HEK293 (cell line): ENCODE results near the gene JAGN1.

ENCODE experiments used
- CTCF ChIA-PET: fragments of 350-600 bp; formaldehyde crosslinking; extraction: SDS; loops from one replicate; lab custom pipeline; 2021; ENCODE audit warnings: antibody characterized with exemption; lab: Yijun Ruan, JAX
- POLR2A ChIA-PET: fragments of 300-600 bp; formaldehyde crosslinking; extraction: SDS; loops from one replicate; lab custom pipeline; 2020; ENCODE audit warnings: antibody characterized with exemption, inconsistent platforms; lab: Yijun Ruan, JAX
- H3K27ac ChIP-seq: fragments of 200-500 bp; sonication (Bioruptor generic); 2 replicates; pipeline ENCODE4 v1.5.1; 2014; ENCODE audit warnings: low read depth, low read length, control low read depth, inconsistent platforms; ENCODE audit errors: extremely low read depth
- H3K36me3 ChIP-seq, 2 experiments: fragments of 200-500 bp in 1 of 2; sonication (Bioruptor generic) in 1 of 2; 1 replicate in 1 of 2; 2 replicates in 1 of 2; pipeline ENCODE4 v1.5.1; 2014 to 2017; ENCODE audit warnings: inconsistent platforms in 2 of 2, low read length in 2 of 2; ENCODE audit not compliant: control insufficient read depth in 2 of 2, insufficient read depth in 1 of 2
- H3K4me1 ChIP-seq: fragments of 200-500 bp; sonication (Bioruptor generic); 2 replicates; pipeline ENCODE4 v1.5.1; 2014; ENCODE audit warnings: mild to moderate bottlenecking, low read length, inconsistent platforms; ENCODE audit not compliant: control insufficient read depth, insufficient read depth
- H3K4me3 ChIP-seq: 2 replicates; pipeline ENCODE4 v1.5.1; 2011; ENCODE audit warnings: low read depth, mild to moderate bottlenecking, control low read depth, low read length, moderate library complexity
- H3K9me3 ChIP-seq: fragments of 200-500 bp; sonication (Bioruptor generic); 2 replicates; pipeline ENCODE4 v1.5.1; 2014; ENCODE audit warnings: low read depth, low read length, inconsistent platforms; ENCODE audit not compliant: control insufficient read depth, insufficient read depth
- BCL11B ChIP-seq: fragments of 450-650 bp; formaldehyde crosslinking; IDR thresholded peaks from 2 replicates; pipeline ENCODE4 v1.5.1; 2016; ENCODE audit warnings: low read depth, missing biosample characterization, missing genetic modification characterization
- EGR2 ChIP-seq: fragments of 450-650 bp; formaldehyde crosslinking; IDR thresholded peaks from 2 replicates; pipeline ENCODE4 v1.5.1; 2016; ENCODE audit warnings: low read depth, missing biosample characterization, missing genetic modification characterization
- INSM2 ChIP-seq: fragments of 450-650 bp; formaldehyde crosslinking; IDR thresholded peaks from 2 replicates; pipeline ENCODE4 v1.5.1; 2016; ENCODE audit warnings: missing biosample characterization, missing genetic modification characterization
- KLF8 ChIP-seq: fragments of 450-650 bp; formaldehyde crosslinking; IDR thresholded peaks from 2 replicates; pipeline ENCODE4 v1.5.1; 2016; ENCODE audit warnings: missing biosample characterization, missing genetic modification characterization
- PRDM4 ChIP-seq: fragments of 450-650 bp; formaldehyde crosslinking; IDR thresholded peaks from 2 replicates; pipeline ENCODE4 v1.5.1; 2017; ENCODE audit warnings: missing biosample characterization, missing genetic modification characterization
- SCRT2 ChIP-seq: fragments of 450-650 bp; formaldehyde crosslinking; IDR thresholded peaks from 2 replicates; pipeline ENCODE4 v1.5.1; 2016; ENCODE audit warnings: missing biosample characterization, missing genetic modification characterization
- SP7 ChIP-seq: fragments of 450-650 bp; formaldehyde crosslinking; IDR thresholded peaks from 2 replicates; pipeline ENCODE4 v1.5.1; 2016; ENCODE audit warnings: missing biosample characterization, missing genetic modification characterization
- ZBTB1 ChIP-seq: fragments of 450-650 bp; formaldehyde crosslinking; IDR thresholded peaks from 2 replicates; pipeline ENCODE4 v1.5.1; 2016; ENCODE audit warnings: missing biosample characterization, missing genetic modification characterization
- ZBTB10 ChIP-seq: fragments of 450-650 bp; formaldehyde crosslinking; IDR thresholded peaks from 2 replicates; pipeline ENCODE4 v1.5.1; 2016; ENCODE audit warnings: missing biosample characterization, missing genetic modification characterization
- ZBTB17 ChIP-seq: fragments of 450-650 bp; formaldehyde crosslinking; IDR thresholded peaks from 2 replicates; pipeline ENCODE4 v1.5.1; 2016; ENCODE audit warnings: missing biosample characterization, missing genetic modification characterization
- ZBTB21 ChIP-seq: fragments of 450-650 bp; formaldehyde crosslinking; IDR thresholded peaks from 2 replicates; pipeline ENCODE4 v1.5.1; 2017; ENCODE audit warnings: missing biosample characterization, missing genetic modification characterization
- ZFP37 ChIP-seq: fragments of 450-650 bp; formaldehyde crosslinking; IDR thresholded peaks from 2 replicates; pipeline ENCODE4 v1.5.1; 2016; ENCODE audit warnings: missing biosample characterization, missing genetic modification characterization
- ZNF10 ChIP-seq: fragments of 450-650 bp; formaldehyde crosslinking; IDR thresholded peaks from 2 replicates; pipeline ENCODE4 v1.5.1; 2017; ENCODE audit warnings: missing biosample characterization, missing genetic modification characterization
- ZNF19 ChIP-seq: fragments of 450-650 bp; formaldehyde crosslinking; IDR thresholded peaks from 2 replicates; pipeline ENCODE4; 2016; ENCODE audit warnings: missing biosample characterization, missing genetic modification characterization, low read depth
- ZNF2 ChIP-seq: fragments of 450-650 bp; formaldehyde crosslinking; IDR thresholded peaks from 2 replicates; pipeline ENCODE4 v1.5.1; 2016; ENCODE audit warnings: missing biosample characterization, missing genetic modification characterization
- ZNF311 ChIP-seq: fragments of 450-650 bp; formaldehyde crosslinking; IDR thresholded peaks from 2 replicates; pipeline ENCODE4 v1.5.1; 2017; ENCODE audit warnings: missing biosample characterization, missing genetic modification characterization, borderline replicate concordance
- ZNF341 ChIP-seq: fragments of 450-650 bp; formaldehyde crosslinking; IDR thresholded peaks from 2 replicates; pipeline ENCODE4; 2016; ENCODE audit warnings: low read depth, missing biosample characterization, missing genetic modification characterization
- ZNF354C ChIP-seq: fragments of 450-650 bp; formaldehyde crosslinking; IDR thresholded peaks from 2 replicates; pipeline ENCODE4 v1.5.1; 2016; ENCODE audit warnings: missing biosample characterization, missing genetic modification characterization, low read depth, borderline replicate concordance
- ZNF510 ChIP-seq: fragments of 450-650 bp; formaldehyde crosslinking; IDR thresholded peaks from 2 replicates; pipeline ENCODE4 v1.5.1; 2018; ENCODE audit warnings: mild to moderate bottlenecking, missing genetic modification characterization, missing biosample characterization; ENCODE audit not compliant: insufficient replicate concordance
- ZNF558 ChIP-seq: fragments of 450-650 bp; formaldehyde crosslinking; IDR thresholded peaks from 2 replicates; pipeline ENCODE4 v1.5.1; 2016; ENCODE audit warnings: missing biosample characterization, missing genetic modification characterization
- ZNF692 ChIP-seq: fragments of 450-650 bp; formaldehyde crosslinking; IDR thresholded peaks from 2 replicates; pipeline ENCODE4 v1.5.1; 2016; ENCODE audit warnings: missing biosample characterization, missing genetic modification characterization
- ZNF76 ChIP-seq: fragments of 450-650 bp; formaldehyde crosslinking; IDR thresholded peaks from 2 replicates; pipeline ENCODE4; 2016; ENCODE audit warnings: low read depth, missing biosample characterization, missing genetic modification characterization, borderline replicate concordance
- ZNF777 ChIP-seq: fragments of 450-650 bp; formaldehyde crosslinking; IDR thresholded peaks from 2 replicates; pipeline ENCODE4 v1.5.1; 2017; ENCODE audit warnings: missing biosample characterization, missing genetic modification characterization, borderline replicate concordance
- ZSCAN5A ChIP-seq: fragments of 450-650 bp; formaldehyde crosslinking; IDR thresholded peaks from 2 replicates; pipeline ENCODE4 v1.5.1; 2016; ENCODE audit warnings: missing biosample characterization, missing genetic modification characterization
- ZXDB ChIP-seq: fragments of 450-650 bp; formaldehyde crosslinking; IDR thresholded peaks from 2 replicates; pipeline ENCODE4 v1.5.1; 2016; ENCODE audit warnings: missing biosample characterization, missing genetic modification characterization

The JAGN1 gene

GRCh38 chr3:9932843-9933560, 42.6 kb downstream of the JAGN1 start (continued):
- TF ChIP-seq ZXDB (tag by site-specific recombination) (peak; percentile 95), ZNF10 (tag by site-specific recombination) (no peak), SP7 (tag by site-specific recombination) (0 out of 2 replicates have a peak, but pooled peaks have one; percentile 64), ZBTB1 (tag by site-specific recombination) (0 out of 2 replicates have a peak, but pooled peaks have one; percentile 72), ZNF19 (tag by site-specific recombination) (no peak), ZNF510 (tag by site-specific recombination) (no peak), ZNF777 (tag by site-specific recombination) (peak; percentile 87; the same call in 1 of the 2 replicates), ZNF311 (tag by site-specific recombination) (no peak), ZFP37 (tag by site-specific recombination) (peak; percentile 94), BCL11B (peak; percentile 54; the same call in 1 of the 2 replicates), ZBTB21 (peak; percentile 43; the same call in 1 of the 2 replicates), PRDM4 (tag by site-specific recombination) (peak; percentile 5; the same call in 1 of the 2 replicates), ZBTB10 (tag by site-specific recombination) (peak; percentile 93)

GRCh38 chr3:9933561-9934234, 43.3 kb downstream of the JAGN1 start, which contains the start of gene CRELD1:
CRELD1 (plus strand) TSS chr3:9933834; CDS start chr3:9934439, 605 bp downstream.
- ChIA-PET CTCF (interaction anchor here (0.7 to 2.3 kb wide), 10 partner anchors 9 to 213 kb away, joined by 3 to 19 read pairs (median 6); partner anchors contain the start of genes IL17RC and JAGN1), POLR2A (interaction anchor here (0.6 to 3.9 kb wide), 27 partner anchors 8 to 164 kb away, joined by 3 to 33 read pairs (median 5); partner anchors contain the start of genes ARPC4, CAMK1, CIDEC and EMC3)
- Histone ChIP-seq H3K4me1 (0 out of 2 replicates have a peak, but pooled peaks cover 2% of the 10 kb centered on the region), H3K4me3 (peak within 1 kb of the TSS; percentile 74), H3K9me3 (no peaks in the 10 kb centered on the region), H3K27ac (peak within 1 kb of the TSS; percentile 95), H3K36me3 (peaks cover 6 to 49% of the 10 kb centered on the region in 2 experiments)
- TF ChIP-seq ZNF354C (tag by site-specific recombination), result no peak
- TF ChIP-seq ZNF692 (tag by site-specific recombination), result peak; percentile 99
- no peak for TF ChIP-seq KLF8 (tag by site-specific recombination)
- no peak for TF ChIP-seq SCRT2 (tag by site-specific recombination)
- TF ChIP-seq ZXDB (tag by site-specific recombination), result peak; percentile 7; the same call in 1 of the 2 replicates
- TF ChIP-seq ZNF510 (tag by site-specific recombination), result no peak
- peak; percentile 90 for TF ChIP-seq ZNF341 (tag by site-specific recombination)
- TF ChIP-seq ZNF2, result peak; percentile 41; the same call in 1 of the 2 replicates
- peak; percentile 21; the same call in 1 of the 2 replicates for TF ChIP-seq ZNF76 (tag by site-specific recombination)
- no peak for TF ChIP-seq ZNF558 (tag by site-specific recombination)
- no peak for TF ChIP-seq INSM2
- TF ChIP-seq ZSCAN5A, result no peak
- peak; percentile 40; the same call in 1 of the 2 replicates for TF ChIP-seq ZBTB17 (tag by site-specific recombination)
- no peak for TF ChIP-seq EGR2
